GM20000 (cell line): ENCODE results near the gene CARD14.
"Not testable (repeated sequence)": the region's sequence is repeated elsewhere in the genome, so short reads cannot be mapped to it uniquely, and the experiment has no call there.

ENCODE experiments used
- DNase-seq: peaks from one replicate; pipeline ENCODE4 v3.0.0; 2012; ENCODE audit warnings: low spot score
- TF ChIP-seq, protein P1 (sequence below): IDR thresholded peaks from 2 replicates; pipeline ENCODE4 v1.5.1; 2012; ENCODE audit warnings: mild to moderate bottlenecking, control low read depth; ENCODE audit errors: extremely low read depth, missing control alignments

Gene CARD14

DNA sequence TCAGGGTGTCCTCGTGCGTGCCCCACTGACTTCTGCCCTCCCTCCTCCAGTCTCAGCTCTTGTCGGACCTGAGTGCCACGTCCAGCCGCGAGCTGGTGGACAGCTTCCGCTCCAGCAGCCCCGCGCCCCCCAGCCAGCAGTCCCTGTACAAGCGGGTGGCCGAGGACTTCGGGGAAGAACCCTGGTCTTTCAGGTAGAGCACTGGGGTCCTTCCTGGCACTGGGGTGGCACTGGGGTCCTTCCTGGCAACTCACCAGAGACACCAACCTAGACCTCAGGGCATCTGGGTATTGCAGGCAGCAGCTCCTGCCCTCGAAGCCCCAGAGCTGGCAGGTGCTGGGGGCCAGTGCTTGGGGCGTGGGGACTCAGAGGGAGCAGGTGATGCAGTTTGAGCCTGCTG, 25.3 kb downstream of the CARD14 start:
- no peak for DNase-seq
- TF ChIP-seq, protein P1, sequence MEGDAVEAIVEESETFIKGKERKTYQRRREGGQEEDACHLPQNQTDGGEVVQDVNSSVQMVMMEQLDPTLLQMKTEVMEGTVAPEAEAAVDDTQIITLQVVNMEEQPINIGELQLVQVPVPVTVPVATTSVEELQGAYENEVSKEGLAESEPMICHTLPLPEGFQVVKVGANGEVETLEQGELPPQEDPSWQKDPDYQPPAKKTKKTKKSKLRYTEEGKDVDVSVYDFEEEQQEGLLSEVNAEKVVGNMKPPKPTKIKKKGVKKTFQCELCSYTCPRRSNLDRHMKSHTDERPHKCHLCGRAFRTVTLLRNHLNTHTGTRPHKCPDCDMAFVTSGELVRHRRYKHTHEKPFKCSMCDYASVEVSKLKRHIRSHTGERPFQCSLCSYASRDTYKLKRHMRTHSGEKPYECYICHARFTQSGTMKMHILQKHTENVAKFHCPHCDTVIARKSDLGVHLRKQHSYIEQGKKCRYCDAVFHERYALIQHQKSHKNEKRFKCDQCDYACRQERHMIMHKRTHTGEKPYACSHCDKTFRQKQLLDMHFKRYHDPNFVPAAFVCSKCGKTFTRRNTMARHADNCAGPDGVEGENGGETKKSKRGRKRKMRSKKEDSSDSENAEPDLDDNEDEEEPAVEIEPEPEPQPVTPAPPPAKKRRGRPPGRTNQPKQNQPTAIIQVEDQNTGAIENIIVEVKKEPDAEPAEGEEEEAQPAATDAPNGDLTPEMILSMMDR = no peak

DNA sequence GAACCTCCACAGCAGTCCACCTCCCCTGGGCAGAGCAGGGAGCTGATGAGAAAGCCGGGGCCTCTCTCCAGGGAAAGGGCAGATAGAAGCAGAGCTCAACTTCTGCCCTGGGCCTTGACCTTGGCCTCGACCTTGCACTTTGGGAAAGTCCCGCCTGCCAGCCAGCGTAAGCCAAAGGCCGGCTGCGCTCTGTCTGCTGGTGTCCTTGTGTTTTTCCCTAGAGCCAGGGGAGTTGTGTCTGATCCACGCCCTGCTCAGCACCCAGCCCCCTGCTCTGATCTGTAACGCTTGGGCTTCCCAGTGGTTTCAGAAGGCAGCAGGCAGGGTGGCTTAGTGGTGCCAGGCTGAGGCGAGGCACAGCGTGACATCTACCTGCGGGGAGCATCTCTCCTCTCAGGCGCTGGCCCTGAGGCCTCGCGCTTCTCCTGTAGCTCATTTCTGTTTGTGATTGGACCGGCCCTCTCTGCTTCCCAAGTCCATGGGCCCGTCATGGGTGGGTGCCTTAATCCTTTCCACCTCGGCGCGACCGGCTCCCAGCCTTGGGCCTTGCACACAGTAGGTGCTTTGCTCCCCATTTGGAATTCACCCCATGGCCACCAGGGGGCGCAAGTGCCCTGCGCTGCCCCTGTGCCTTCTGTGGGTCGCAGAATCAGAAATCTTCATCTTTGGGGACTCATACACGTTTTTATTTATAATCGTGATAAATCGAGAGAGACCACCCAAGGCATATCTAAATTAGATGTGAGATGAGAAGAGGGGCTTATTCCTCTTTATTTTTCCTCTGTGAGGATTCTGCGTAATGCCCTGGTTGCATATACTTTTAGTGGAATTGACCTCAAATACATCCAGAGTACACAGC, 26.1 kb downstream of the CARD14 start:
- TF ChIP-seq, protein P1 = peak; percentile 45
- peak; percentile 67 for DNase-seq

DNA sequence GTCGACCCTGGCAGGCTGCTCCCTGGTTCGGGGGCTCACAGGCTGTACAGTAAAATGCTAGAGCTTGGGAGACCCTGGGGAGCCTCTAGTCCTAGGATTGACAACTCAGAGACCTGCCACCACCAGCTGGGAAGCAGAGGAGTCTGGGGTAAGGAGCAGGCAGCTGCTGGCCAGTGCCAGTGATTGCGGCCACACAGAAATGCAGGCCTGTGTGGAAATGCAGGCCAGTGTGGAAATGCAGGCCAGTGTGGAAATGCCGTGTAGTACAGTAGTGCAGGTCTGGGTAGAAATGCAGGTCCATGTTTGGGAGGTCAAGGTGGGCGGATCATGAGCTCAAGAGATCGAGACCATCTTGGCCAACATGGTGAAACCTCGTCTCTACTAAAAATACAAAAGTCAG, 26.8 kb downstream of the CARD14 start:
- DNase-seq = no peak
- TF ChIP-seq, protein P1 = no peak

DNA sequence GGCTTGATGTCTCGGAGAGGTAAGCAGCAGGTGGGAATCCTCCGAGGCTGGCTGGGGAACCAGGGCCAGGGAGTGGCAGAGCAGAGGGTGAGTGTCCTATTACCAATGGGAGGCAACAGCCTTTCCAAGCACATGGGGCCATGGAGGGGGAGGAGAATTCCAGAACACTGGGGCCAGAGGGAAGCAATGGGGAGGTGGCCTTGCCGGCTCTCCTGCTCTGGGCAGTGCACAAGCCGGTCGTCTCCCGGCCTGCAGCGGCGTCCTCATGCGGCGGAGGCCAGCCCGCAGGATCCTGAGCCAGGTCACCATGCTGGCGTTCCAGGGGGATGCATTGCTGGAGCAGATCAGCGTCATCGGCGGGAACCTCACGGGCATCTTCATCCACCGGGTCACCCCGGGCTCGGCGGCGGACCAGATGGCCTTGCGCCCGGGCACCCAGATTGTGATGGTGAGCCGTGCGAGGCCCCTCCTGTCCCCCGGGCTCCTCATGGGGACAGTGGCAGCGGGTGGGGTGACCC, 28.4 kb downstream of the CARD14 start:
- no peak for DNase-seq
- TF ChIP-seq, protein P1 = no peak

DNA sequence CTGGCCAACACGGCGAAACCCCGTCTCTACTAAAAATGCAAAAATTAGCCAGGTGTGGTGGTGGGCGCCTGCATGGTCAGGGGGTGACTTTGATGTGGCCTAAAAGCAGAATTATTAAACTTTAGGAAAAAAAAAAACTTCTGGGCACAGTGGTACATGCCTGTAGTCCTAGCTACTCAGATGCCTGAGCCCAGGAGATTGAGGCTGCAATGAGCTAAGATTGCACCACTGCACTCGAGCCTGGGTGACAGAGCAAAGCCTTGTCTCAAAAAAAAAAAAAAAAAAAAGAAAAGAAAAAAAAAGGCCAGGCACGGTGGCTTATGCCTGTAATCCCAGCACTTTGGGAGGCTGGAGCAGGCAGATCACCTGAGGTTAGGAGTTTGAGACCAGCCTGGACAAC, 29.5 kb downstream of the CARD14 start:
- DNase-seq = not testable (repeated sequence)

DNA sequence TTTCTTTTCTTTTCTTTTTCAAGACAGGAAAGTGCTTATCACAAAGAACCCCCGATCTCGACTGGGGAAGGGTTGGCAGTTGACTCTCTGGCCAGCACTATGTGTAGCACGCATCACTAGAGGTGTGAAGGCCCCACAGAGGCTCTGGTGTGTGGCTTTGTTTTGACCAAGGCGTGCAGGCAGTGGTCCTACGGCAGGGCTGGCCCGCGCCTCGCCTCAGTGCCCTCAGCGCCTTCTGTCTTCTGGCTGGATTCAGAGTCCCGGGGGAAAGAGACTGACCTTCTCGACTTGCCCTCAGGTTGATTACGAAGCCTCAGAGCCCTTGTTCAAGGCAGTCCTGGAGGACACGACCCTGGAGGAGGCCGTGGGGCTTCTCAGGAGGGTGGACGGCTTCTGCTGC, 31.6 kb downstream of the CARD14 start:
- DNase-seq = no peak
- TF ChIP-seq, protein P1 = no peak

DNA sequence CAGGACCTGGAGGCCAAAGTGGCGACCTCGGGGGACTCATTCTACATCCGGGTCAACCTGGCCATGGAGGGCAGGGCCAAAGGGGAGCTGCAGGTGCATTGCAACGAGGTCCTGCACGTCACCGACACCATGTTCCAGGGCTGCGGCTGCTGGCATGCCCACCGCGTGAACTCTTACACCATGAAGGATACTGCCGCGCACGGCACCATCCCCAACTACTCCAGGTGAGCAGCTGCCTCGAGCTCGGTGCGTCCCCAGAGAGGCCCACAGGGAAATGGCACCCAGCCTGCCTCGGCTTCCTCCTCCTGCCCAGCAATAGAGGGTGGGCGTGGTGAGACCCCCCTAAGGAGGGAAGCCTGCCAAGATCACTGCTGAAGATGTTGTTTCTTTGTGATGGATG, 32.4 kb downstream of the CARD14 start:
- TF ChIP-seq, protein P1 = no peak
- no peak for DNase-seq
